Measurements from ENCODE around the gene UHMK1.

UHMK1 gene

GRCh38 chr1:162578936-162579335 lies 81.3 kb downstream of the UHMK1 start:
- H3K4me3 ChIP-seq, result no peak overlapping the region
- TF ChIP-seq CTCF (IDR thresholded peaks at IDR 0.05), result no peak

More at GRCh38 chr1:162578936-162579335, 81.3 kb downstream of the UHMK1 start:
- no peak for DNase-seq (ENCODE audit: low spot score)
- H3K27ac ChIP-seq, result no peak overlapping the region
